HT1080 (cell line): ENCODE measurements around the gene FTO. TPM values are rescaled to one million over a fixed set of nuclear protein-coding genes. Genes with fewer than 3 reads are reported as not detected.

ENCODE experiments used
- DNase-seq: peaks from one replicate; pipeline ENCODE4 v3.0.0-alpha.2; 2015; ENCODE audit warnings: low read depth
- total RNA-seq: library from RNA; depleted of rRNA; stranded (reverse); fragments of >200 nt; shearing (Covaris generic); gene quantifications from 2 replicates; pipeline ENCODE4 v1.2.3, GENCODE V29; 2014

FTO gene
- total RNA-seq, 1 experiment from 2014 or later = 46.7 TPM

DNA sequence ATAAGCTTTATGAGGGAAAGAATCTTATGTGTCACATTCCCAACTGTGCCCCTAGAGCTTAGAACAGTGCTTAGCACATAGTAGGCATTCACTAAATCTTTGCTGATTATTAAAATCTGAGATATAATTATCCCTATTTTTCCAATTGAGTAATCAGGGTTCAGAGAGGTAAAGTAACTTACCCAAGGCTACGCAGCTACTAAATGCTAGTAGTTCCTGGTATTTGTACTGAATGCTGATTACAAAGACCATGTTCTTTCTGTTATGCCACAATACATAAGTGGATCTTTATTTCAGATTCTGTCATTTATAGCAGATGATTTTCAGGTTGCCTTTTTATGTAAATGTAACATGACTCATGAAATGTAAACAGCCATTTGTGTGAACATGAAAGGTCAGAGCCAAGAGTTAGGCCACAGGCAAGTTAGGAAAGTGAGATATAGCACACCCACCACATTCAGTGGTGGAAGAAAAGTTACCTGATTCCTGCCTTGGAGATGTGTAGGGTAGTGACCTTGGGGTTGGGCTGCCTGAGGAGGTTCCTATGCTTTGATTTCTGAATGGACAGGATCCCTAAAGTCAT lies 77.2 kb downstream of the FTO start:
- peak; percentile 32 for DNase-seq

DNA sequence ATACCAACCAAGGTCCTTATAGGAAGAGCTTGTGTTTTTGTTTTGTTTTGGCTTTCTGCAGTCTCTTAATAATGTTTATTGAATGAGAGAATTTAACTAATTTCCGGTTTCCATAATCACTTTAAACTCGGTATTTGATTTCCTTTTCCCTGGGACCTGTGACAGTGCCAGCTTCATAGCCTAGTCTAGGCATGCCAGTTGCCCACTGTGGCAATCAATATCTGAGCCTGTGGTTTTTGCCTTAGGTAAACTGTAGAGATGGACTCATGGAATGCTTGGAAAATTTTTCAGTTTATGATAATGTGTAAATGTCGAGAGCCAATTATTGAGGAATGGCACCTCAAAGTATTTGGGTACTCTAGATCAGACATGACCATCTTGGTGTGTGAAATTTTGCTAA lies 78.2 kb downstream of the FTO start:
- no peak for DNase-seq

- DNase-seq = peak; percentile 34
Observed at GRCh38 chr16:53784291-53784690, 80.3 kb downstream of the FTO start.

DNA sequence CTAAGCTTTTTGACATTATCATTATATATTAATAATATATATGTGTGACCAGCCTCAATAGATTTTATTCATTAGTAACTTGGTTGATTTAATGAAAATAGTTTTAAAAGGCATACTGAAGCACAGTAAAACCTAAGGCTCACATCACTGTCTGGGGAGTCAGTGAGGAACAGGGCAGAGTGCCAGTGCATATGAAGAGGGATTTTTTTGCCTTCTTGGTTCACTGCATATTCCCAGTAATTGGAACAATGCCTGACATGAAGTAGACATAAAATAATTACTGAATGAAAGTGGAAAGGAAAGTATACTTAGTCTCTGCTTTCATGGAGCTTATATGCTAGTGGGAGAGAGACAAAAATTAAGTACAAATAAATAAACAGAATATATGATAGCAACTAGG lies 81.1 kb downstream of the FTO start:
- DNase-seq = no peak

GRCh38 chr16:53785916-53786315 lies 82.0 kb downstream of the FTO start:
- no peak for DNase-seq

DNA sequence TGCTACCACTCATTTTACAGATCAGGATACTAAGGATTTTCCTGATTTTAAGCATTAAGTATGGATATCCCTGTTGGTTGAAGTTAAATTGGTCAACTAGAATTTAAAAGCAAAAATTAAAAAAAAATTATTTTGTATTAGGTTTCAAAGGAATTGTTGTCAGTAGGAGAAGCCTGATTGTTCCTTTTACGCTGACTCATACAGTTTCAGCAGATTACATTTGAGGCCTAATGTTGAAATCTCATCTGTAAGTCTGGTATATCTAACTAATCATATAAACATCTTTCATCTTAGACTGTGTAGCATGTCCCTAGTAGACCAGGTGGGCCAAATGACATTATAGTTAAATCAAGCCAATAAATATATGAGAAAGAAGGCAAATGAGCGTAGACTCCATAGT lies 83.5 kb downstream of the FTO start:
- no peak for DNase-seq

DNA sequence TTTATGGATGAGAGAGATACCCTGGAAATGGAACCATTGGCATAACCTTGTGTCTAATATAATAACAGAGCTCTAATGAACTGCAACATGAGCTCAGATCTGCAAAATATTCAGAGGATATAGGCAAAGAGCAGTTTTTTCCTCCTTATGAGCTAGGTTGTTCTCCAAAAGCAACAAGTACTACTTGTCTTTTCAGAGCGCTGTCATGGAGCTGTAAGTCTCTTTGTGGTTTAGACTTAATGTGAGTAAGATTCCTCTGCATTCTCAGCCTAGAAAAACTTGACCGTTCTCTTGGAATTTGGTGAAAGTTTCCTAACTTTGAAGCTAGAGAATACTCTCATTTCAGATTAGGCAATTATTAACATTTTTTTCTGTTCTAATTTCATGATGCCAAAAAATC lies 85.2 kb downstream of the FTO start:
- DNase-seq = peak; percentile 24

DNA sequence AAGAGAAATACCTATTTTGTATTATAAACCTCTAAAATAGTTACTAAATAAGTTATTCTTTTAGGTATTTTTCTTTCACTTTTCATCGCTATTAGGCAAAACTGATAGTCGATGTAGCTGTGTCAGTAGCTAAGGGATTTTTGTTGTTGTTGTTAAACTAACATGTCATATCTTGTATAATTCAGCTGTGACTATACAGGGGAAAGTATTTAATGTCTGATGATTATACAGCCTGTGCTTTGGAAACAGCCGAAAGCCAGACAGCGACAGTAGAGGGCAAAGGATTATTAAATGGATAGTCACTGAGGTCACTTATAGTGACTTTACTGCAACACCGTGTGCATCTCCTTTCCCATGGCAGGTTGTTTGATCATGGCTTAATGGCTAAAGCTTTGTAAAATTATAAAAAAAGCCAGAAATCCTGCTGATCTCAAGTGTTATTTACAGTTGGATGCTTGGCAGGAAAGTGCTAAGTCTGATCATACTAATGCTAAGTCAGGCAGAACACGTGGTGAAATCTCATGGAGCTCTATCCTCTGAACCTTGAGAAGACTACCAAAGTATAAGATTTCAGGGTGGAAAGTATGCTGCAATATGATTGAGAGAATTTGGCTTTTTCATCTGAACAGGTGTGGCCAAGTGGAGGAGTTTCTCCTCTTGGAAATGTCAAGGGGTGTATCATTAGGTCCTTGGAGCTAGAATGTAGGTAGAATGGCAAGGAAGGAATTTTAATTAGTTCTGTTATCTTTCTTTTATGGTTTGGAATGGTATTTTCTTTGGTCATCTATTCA lies 88.4 kb downstream of the FTO start:
- no peak for DNase-seq

DNA sequence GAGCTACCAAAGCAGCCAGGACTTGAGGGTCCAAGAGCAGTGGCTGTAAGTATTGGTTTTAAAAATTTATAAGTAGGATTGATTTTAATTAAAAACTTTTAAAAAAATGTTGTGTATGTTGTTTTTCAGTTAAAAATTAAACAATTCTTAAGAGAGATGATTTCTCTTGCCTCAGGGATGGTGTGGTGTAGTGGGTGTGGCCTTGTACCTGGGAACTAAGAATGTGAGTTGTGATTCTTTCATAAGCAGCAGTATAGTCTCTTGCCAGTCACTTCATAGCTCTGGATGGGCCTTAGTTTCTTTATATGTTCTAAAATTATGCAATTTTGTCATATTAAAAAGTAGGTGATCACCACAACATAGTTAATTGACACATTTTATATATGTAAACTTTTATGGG lies 99.5 kb downstream of the FTO start:
- no peak for DNase-seq

- DNase-seq = no peak
Observed at GRCh38 chr16:53803998-53804397, 100.0 kb downstream of the FTO start.

DNA sequence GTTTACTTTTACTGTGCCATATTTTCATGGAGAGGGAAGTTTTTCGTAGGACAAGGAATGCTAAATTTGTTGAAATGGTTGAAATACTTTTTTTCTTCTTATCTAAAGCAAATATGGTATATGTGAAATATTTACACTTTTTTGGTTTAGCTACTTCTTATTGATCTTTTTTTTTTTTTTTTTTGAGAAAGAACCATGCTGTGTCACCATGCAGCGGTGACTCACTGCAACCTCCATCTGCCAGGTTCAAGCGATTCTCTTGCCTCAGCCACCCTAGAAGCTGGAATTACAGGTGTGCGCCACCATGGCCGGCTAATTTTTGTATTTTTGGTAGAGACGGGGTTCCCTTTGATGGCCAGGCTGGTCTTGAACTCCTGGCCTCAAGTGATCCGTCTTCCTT lies 100.5 kb downstream of the FTO start:
- no peak for DNase-seq

DNA sequence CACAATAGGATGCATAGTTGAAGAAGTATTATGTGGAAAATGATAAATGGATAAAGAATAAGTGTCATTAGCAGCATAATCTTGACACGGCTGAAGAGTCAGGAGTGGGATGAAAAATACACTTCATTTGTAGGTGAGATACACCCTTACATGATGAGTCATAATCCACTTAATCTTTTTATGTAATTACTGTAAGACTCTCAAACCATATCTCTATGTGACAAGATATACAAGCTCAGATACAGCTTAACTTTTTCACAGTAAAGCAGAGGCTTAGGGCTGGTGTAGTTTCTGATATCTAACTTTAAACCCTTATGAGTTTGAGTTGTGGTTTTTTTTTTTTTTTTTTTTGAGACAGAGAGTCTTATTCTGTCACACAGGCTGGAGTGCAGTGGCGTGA lies 101.2 kb downstream of the FTO start:
- no peak for DNase-seq

DNA sequence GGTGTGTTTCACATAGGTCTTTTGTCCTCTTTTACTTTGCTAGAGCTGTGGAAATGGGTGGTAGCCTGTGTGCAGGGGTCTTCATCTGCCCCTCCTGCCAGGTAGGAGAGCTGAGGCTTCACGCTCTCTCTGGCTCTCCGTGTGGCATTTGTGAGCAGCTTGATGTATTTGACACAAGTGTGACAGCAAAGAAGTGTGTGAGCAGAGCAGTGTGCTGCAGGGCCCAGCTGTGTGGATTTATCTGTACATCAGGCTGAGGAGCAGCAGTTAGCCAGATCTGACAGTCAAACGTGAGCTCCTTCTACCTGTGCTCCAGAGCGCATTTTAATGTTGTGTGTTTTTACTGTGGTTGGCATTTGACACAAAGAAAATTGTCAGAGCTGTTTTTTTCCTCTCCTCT lies 101.8 kb downstream of the FTO start:
- DNase-seq = no peak

DNA sequence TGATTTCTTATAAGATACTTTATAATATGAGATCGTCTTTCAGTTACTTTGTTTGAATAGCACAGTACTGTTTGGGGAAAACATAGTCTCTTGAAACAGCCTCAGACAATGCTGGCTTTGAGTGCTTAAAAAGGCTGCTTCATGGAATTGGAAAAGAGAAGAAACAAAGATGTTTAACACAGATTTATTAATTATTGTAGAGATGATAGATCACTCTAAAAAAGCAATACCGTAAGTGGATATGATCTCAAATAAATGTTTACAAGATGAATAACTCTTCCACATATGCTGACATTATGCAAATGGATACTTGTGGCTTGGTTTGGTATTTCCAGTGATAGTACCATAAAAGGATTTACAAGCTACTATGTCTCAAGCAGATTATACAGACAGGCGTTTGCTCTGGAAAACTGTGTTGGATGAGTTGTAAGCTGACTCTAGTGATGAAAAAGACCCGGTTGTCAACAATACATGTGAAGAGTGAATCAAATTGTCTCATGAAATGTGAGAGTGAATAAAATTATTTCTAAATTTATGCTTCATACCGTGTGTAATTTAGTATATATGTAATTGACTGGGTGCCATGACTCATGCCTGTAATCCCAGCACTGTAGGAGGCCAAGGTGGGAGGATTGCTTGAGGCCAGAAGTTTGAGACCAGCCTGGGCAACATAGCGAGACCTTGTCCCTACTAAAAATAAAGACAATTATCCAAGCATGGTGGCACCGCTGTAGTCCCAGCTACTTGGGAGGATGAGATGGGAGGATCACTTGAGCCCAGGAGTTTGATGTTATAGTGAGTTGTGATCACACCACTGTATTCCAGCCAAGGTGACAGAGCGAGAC lies 105.4 kb downstream of the FTO start:
- DNase-seq = no peak

GRCh38 chr16:53812914-53813313 lies 109.0 kb downstream of the FTO start:
- no peak for DNase-seq

DNA sequence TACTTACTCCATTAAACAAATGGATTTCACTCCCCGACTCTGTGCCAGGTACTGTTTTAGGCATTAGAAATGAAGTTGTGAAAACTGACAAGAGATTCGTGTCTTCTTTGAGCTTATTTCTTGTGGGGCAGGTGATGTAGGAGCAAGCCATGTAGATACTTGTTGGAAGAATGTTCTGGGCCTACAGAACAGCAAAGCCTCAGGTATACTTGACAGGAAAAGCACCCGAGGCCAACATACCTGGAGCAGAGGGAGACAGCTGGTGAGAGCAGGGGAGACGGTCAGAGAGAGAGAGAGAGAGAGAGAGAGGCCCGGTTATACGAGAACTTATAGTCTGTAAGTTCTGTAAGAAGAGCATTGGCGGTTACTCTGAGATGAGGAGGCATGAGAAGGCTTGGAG lies 110.8 kb downstream of the FTO start:
- no peak for DNase-seq

GRCh38 chr16:53816211-53816836 lies 112.4 kb downstream of the FTO start:
- no peak for DNase-seq

DNA sequence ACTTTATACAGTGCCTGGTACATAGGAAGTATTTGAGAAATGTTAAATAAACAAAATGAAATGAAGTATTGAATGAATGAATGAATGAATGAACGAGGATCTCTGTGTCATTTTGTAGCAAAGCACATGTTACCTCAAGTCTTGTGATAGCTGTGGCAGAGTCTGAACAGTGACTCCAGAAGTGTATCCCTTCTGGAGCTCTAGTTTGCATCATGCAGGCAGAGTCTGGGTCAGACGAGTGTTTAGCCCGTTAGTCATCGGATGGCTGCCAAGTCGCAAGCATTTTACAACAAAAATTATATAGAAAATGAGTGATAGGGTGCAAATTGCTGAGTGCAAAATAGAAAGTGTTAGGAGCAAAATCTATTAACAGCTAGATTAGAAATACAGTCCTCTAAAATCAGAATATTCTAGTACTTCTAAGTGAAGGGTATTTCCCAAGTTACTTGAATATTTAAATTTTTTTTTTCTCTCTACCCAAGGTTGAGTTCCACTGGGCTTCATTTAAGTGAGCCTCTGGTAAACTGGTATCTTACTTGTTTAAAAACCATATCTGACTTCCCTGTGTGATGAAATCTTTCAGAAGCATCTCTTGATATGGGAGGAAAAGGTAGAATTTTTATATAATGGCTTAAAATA lies 113.3 kb downstream of the FTO start:
- DNase-seq = peak; percentile 82

GRCh38 chr16:53817812-53818550 lies 114.0 kb downstream of the FTO start:
- no peak for DNase-seq

DNA sequence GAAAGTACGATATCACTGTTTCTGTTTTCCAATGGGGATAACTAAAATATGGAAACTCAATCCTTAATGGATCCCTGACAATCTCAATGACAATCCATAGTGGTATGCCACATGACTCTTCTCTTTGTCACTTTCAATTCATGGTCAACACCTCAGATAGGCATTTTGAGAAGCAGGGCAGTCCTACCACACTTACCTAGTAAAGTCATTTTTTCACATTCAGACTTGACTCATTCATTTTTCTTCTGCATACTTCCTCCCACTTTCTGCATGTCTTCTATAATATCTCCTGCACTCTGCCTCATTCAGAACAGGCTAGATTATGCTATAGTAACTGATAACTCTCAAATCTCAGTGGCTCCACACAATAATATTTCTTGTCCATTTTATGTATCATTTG lies 117.5 kb downstream of the FTO start:
- DNase-seq = peak; percentile 67
